ENCODE measurements around the gene TOGARAM1.

TOGARAM1 gene

GRCh38 chr14:45120096-45120495 is 158.1 kb downstream of the TOGARAM1 start:
- TF ChIP-seq CTCF (IDR thresholded peaks at IDR 0.05; ENCODE audit: low read length, missing control alignments) = no peak
- H3K4me3 ChIP-seq (replicated peaks; ENCODE audit: low read depth, low read length) = no peak overlapping the region
- no peak for DNase-seq (ENCODE audit: low read depth)

- no peak overlapping the region for H3K4me3 ChIP-seq (replicated peaks; ENCODE audit: low read depth, low read length)
- TF ChIP-seq CTCF (IDR thresholded peaks at IDR 0.05; ENCODE audit: low read length, missing control alignments) = no peak
- DNase-seq (ENCODE audit: low read depth) = no peak
Observed at GRCh38 chr14:45123271-45123670, 161.3 kb downstream of the TOGARAM1 start.

Measured in fibroblast of pulmonary artery (primary cell).